Small intestine (tissue), 7 donors: ENCODE measurements around the gene MFN1. TPM values are rescaled to one million over a fixed set of nuclear protein-coding genes. Genes with fewer than 3 reads are reported as not detected.

Experiments
- DNase-seq, 2 donors: peaks; one replicate each; pipeline versions ENCODE4 v3.0.0 to v3.0.0-alpha.2; 2013
- FAIRE-seq: peaks from 2 replicates; lab custom pipeline; 2012; peaks lifted over from hg19 to GRCh38; lab: Jason Lieb, UNC
- H3K27ac ChIP-seq, 3 donors: one replicate each; pipeline ENCODE4 v1.5.1; 2013; ENCODE audit warnings: low read length in 2 of 3, mild to moderate bottlenecking in 2 of 3, control low read depth in 1 of 3, inconsistent platforms in 1 of 3, low read depth in 1 of 3, moderate library complexity in 1 of 3
- H3K27me3 ChIP-seq, 3 donors: one replicate each; pipeline ENCODE4 v1.6.1; 2013; ENCODE audit warnings: low read length in 3 of 3, inconsistent platforms in 1 of 3; ENCODE audit not compliant: control insufficient read depth in 3 of 3, insufficient read depth in 3 of 3
- H3K36me3 ChIP-seq, 3 donors: one replicate each; pipeline ENCODE4 v1.6.1; 2013; ENCODE audit warnings: low read length in 3 of 3, inconsistent platforms in 1 of 3, low read depth in 1 of 3, mild to moderate bottlenecking in 1 of 3, moderate library complexity in 1 of 3; ENCODE audit not compliant: control insufficient read depth in 3 of 3, insufficient read depth in 2 of 3
- H3K4me1 ChIP-seq, 3 donors: one replicate each; pipeline ENCODE4 v1.6.1; 2013; ENCODE audit warnings: low read length in 2 of 3, inconsistent platforms in 1 of 3, low read depth in 1 of 3, mild to moderate bottlenecking in 1 of 3, moderate library complexity in 1 of 3; ENCODE audit not compliant: control insufficient read depth in 3 of 3, insufficient read depth in 2 of 3
- H3K4me3 ChIP-seq, 3 donors: one replicate each; pipeline ENCODE4 v1.5.1; 2013; ENCODE audit warnings: low read length in 3 of 3, control low read depth in 1 of 3, inconsistent platforms in 1 of 3, low read depth in 1 of 3, mild to moderate bottlenecking in 1 of 3, moderate library complexity in 1 of 3
- H3K9me3 ChIP-seq, 2 donors: one replicate each; pipeline ENCODE4 v1.6.1; 2013; ENCODE audit warnings: low read depth in 1 of 2, low read length in 1 of 2; ENCODE audit not compliant: control insufficient read depth in 2 of 2, insufficient read depth in 1 of 2
- WGBS, 3 donors: extraction: QIAGEN DNeasy Blood & Tissue Kit; methylation state at CpG; one replicate each; pipeline ENCODE4 v1.1.7; 2013; 5-methylcytosine and 5-hydroxymethylcytosine counted together
- polyA plus RNA-seq, 4 donors: library from polyadenylated mRNA; stranded (reverse) in 3 of 4; unstranded in 1 of 4; fragments of 200-250 nt in 3 of 4; fragments of 120-200 nt in 1 of 4; gene quantifications; one replicate each; pipeline versions ENCODE4 v1.2.1 to v1.2.3, GENCODE V29; 2013
- donor health status: healthy with polysubstance abuse.
- donor health status: control.
- donor health status: control.
- donor health status: Bipolar disorder and iron deficiency.
- donor health status: healthy.

Gene MFN1
- polyA plus RNA-seq, 4 donors = 10.0 to 31.3 (median 15.4) TPM

GRCh38 chr3:179404307-179404706, 56.8 kb downstream of the MFN1 start:
- no peaks in the 10 kb centered on the region for H3K27me3 ChIP-seq
- H3K4me1 ChIP-seq = no peaks in the 10 kb centered on the region
- no peak overlapping the region for H3K27ac ChIP-seq
- no peak overlapping the region for H3K4me3 ChIP-seq
- WGBS, 3 donors = 95 to 99% (median 98%) methylated on average over 2 of the region's 2 CpGs
- no peaks in the 10 kb centered on the region for H3K9me3 ChIP-seq
- DNase-seq (no peak), FAIRE-seq (no peak)
- peaks cover 0 to 9% (median 4%) of the 10 kb centered on the region in 3 donors for H3K36me3 ChIP-seq

DNA sequence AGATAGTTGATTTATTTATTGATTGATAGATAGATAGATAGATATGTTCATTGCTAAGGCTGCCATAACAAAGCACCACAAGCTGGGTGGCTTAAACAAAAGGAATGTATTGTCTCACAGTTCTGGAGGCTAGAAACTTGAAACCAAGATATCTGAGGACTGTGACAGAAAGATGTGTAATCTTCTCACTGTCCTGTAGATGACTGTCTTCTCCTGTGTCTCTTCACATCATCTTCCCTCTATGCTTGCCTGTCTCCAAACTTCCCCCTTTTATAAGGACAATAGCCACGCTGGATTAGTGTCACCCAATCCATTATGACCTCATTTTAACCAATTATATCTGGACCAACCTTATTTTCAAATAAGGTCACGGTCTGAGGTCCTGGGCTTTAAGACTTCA, 62.8 kb downstream of the MFN1 start:
- Histone ChIP-seq H3K9me3 (no peaks in the 10 kb centered on the region), H3K36me3 (peaks cover 0 to 7% (median 0%) of the 10 kb centered on the region in 3 donors), H3K27me3 (no peaks in the 10 kb centered on the region), H3K4me3 (no peak overlapping the region), H3K27ac (no peak overlapping the region), H3K4me1 (no peaks in the 10 kb centered on the region)
- DNase-seq = no peak
- WGBS, 3 donors = 79 to 93% (median 88%) methylated on average over 2 of the region's 2 CpGs
- no peak for FAIRE-seq

- Histone ChIP-seq H3K36me3 (peaks cover 0 to 7% (median 0%) of the 10 kb centered on the region in 3 donors), H3K9me3 (no peaks in the 10 kb centered on the region), H3K4me3 (no peak overlapping the region), H3K27me3 (no peaks in the 10 kb centered on the region), H3K4me1 (no peaks in the 10 kb centered on the region), H3K27ac (no peak overlapping the region)
- no peak for FAIRE-seq
- no peak for DNase-seq
These were observed 63.5 kb downstream of the MFN1 start for GRCh38 chr3:179410999-179411398.

GRCh38 chr3:179414804-179415203, 67.3 kb downstream of the MFN1 start:
- FAIRE-seq (no peak), DNase-seq (no peak)
- Histone ChIP-seq H3K9me3 (no peaks in the 10 kb centered on the region), H3K27ac (no peak overlapping the region), H3K36me3 (peaks cover 0 to 6% (median 0%) of the 10 kb centered on the region in 3 donors), H3K4me3 (no peak overlapping the region), H3K27me3 (no peaks in the 10 kb centered on the region), H3K4me1 (no peaks in the 10 kb centered on the region)
- 88 to 97% (median 89%) methylated on average over 2 of the region's 2 CpGs for WGBS, 3 donors

DNA sequence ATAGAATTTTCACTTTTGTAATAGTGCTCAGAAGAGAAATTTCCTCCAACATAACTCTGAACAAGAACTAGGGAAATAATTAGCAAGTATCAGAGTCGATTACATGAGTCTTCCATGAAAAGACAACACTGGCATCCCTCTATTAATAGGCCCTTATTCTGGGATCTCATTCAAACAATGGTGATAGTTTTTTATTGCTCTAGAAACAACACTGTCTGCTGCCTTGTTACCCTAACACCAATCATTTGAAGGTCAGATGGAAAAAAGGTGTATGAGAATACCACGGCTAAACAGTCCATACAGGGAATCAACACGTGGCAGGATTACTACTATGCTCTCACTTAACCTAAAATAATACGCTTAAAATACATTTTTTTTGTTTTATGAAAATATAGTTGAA, 67.9 kb downstream of the MFN1 start:
- 90 to 92% (median 91%) methylated on average over 4 of the region's 4 CpGs for WGBS, 3 donors
- no peak for FAIRE-seq
- H3K27ac ChIP-seq = no peak overlapping the region
- no peaks in the 10 kb centered on the region for H3K9me3 ChIP-seq
- no peak for DNase-seq
- H3K27me3 ChIP-seq = no peaks in the 10 kb centered on the region
- no peak overlapping the region for H3K4me3 ChIP-seq
- peaks cover 0 to 6% (median 0%) of the 10 kb centered on the region in 3 donors for H3K36me3 ChIP-seq
- H3K4me1 ChIP-seq = no peaks in the 10 kb centered on the region

DNA sequence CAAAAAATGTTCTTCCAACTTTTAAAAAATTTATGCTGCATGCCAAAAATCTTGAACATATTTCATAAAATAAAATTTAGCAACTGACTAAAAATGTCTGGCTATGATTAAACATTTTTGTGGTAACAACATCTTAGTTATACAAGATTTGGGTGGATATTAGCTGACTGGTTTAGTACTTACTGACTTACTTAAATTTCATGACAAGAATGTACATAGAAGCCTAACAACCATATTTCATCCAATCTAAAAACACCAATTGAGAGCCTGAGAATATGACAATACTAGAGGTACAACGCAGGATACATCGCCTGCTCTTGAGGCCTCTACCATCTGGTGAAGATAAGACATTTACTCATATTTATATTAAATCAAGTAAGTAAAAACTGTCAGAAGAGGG, 69.2 kb downstream of the MFN1 start:
- WGBS, 3 donors = 93% methylated on average over 2 of the region's 2 CpGs
- no peaks in the 10 kb centered on the region for H3K4me1 ChIP-seq
- no peak overlapping the region for H3K27ac ChIP-seq
- peaks cover 0 to 6% (median 0%) of the 10 kb centered on the region in 3 donors for H3K36me3 ChIP-seq
- H3K27me3 ChIP-seq = no peaks in the 10 kb centered on the region
- no peak overlapping the region for H3K4me3 ChIP-seq
- DNase-seq = no peak
- H3K9me3 ChIP-seq = no peaks in the 10 kb centered on the region
- FAIRE-seq = no peak

DNA sequence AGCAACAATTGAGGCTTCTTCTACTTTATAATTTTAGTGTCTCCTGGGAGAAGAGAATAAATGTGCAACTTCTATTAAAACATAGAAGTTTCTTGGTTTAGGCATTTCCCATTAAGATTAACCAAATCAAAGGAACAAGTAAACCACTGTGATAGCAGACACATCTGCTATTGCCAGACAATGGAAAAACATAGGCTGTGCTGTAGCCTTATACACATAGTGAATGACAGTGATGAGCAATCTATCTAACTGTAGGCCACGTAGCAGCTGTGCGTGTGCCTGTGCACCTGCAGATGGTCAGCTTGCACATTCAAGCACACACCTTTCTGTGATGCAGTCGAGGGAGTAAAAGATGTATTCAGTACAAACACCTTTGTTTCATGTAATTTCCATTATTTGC, 71.1 kb downstream of the MFN1 start:
- H3K9me3 ChIP-seq = no peaks in the 10 kb centered on the region
- no peaks in the 10 kb centered on the region for H3K27me3 ChIP-seq
- H3K4me1 ChIP-seq = no peaks in the 10 kb centered on the region
- WGBS, 3 donors = 79 to 88% (median 80%) methylated on average over 3 of the region's 3 CpGs
- H3K4me3 ChIP-seq = no peak overlapping the region
- DNase-seq (no peak), FAIRE-seq (no peak)
- peaks cover 0 to 3% (median 0%) of the 10 kb centered on the region in 3 donors for H3K36me3 ChIP-seq
- no peak overlapping the region for H3K27ac ChIP-seq

DNA sequence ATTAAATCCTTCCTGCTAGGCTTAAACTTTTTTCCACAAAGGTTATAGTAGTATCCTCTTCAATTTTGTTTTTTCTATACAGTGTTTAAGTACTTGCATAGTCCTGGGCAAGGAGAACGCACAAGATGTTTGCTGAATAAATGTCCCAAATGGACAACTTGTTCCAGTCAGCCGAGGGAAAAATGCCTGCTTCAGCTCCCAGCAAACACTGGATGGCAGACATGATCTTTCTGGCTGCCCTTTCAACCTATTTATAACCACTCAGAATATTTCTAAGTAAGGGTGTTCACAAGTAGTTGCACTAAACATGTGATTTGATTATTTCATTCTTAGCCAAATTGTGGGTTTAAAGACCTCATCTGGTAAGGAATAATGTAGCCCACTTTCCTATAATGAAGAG, 74.0 kb downstream of the MFN1 start:
- no peak for FAIRE-seq
- DNase-seq = peak in 1 of 2 donors; percentile 8
- Histone ChIP-seq H3K9me3 (no peaks in the 10 kb centered on the region), H3K27me3 (no peaks in the 10 kb centered on the region), H3K36me3 (peaks cover 0 to 6% (median 3%) of the 10 kb centered on the region in 3 donors), H3K27ac (no peak overlapping the region), H3K4me3 (no peak overlapping the region), H3K4me1 (no peaks in the 10 kb centered on the region)
- whole genome bisulfite sequencing, 3 donors = 49 to 74% (median 67%) methylated on average over 2 of the region's 2 CpGs

DNA sequence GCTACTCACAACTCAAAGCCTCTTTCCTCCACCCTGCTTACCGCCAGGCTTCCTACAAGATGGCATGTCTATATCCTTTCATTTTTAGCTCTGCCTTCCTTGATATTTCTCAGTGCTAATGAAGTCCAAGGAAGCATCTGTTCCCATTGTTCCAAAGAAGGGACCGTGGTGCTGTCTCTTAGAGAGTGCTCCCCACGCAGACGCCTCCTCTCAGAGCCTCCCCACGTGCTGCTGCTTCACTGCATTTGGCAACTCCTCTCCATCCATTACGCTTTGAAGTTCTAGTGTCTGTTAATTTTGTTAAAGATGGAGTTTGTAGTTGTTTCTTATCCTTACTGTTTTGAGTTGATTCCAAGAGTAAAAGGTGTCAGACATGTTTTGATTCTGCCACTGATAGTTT, 77.6 kb downstream of the MFN1 start:
- peaks cover 0 to 6% (median 0%) of the 10 kb centered on the region in 3 donors for H3K36me3 ChIP-seq
- FAIRE-seq = no peak
- WGBS, 3 donors = 91 to 93% (median 91%) methylated on average over 6 of the region's 6 CpGs
- no peak overlapping the region for H3K27ac ChIP-seq
- no peak overlapping the region for H3K4me3 ChIP-seq
- no peaks in the 10 kb centered on the region for H3K4me1 ChIP-seq
- no peaks in the 10 kb centered on the region for H3K9me3 ChIP-seq
- H3K27me3 ChIP-seq = no peaks in the 10 kb centered on the region
- DNase-seq = no peak
